GM13977 (cell line): ENCODE measurements around the gene TRAIP.
A peak's percentile ranks its signal among the peaks of the same experiment; 100 is the strongest.

Experiments used
- DNase-seq: peaks from one replicate; pipeline ENCODE4 v3.0.0; 2012; ENCODE audit warnings: low spot score
- CTCF ChIP-seq: IDR thresholded peaks from 2 replicates; pipeline ENCODE4 v1.5.1; 2012; ENCODE audit warnings: mild to moderate bottlenecking, control low read depth; ENCODE audit not compliant: insufficient read depth; ENCODE audit errors: extremely low read depth, missing control alignments
- in situ Hi-C: fragments of 300-500 bp; cut with MboI; formaldehyde crosslinking; loops from one replicate; pipeline ENCODE4 v1.12.0; 2022; ENCODE audit warnings: low sequenced_read_pairs, low pct_unique_long_range_greater_than_20kb, mixed read lengths, inconsistent platforms; ENCODE audit not compliant: unreplicated experiment

Gene TRAIP

GRCh38 chr3:49877716-49878115, 21.4 kb upstream of the TRAIP start:
- TF ChIP-seq CTCF: no peak
- in situ Hi-C loops: no loop called here
- DNase-seq: no peak

- in situ Hi-C loops: no loop called here
- TF ChIP-seq CTCF: no peak
- DNase-seq: no peak
Observed at GRCh38 chr3:49876567-49876966, 20.2 kb upstream of the TRAIP start.

GRCh38 chr3:49873623-49874022, 17.3 kb upstream of the TRAIP start:
- no peak for TF ChIP-seq CTCF
- DNase-seq: no peak
- in situ Hi-C loops: no loop called here

GRCh38 chr3:49872801-49873281, 16.5 kb upstream of the TRAIP start:
- DNase-seq: no peak
- no peak for TF ChIP-seq CTCF
- in situ Hi-C loops: no loop called here

GRCh38 chr3:49871531-49872153, 15.3 kb upstream of the TRAIP start:
- TF ChIP-seq CTCF: no peak
- in situ Hi-C loops: no loop called here
- DNase-seq: no peak

GRCh38 chr3:49869525-49870126, 13.3 kb upstream of the TRAIP start, which contains the start of gene CAMKV:
CAMKV (minus strand) TSS chr3:49869906; CDS start chr3:49862388, 7,518 bp downstream.
- in situ Hi-C loops: no loop called here
- no peak for TF ChIP-seq CTCF

More at GRCh38 chr3:49869525-49870126, 13.3 kb upstream of the TRAIP start, which contains the start of gene CAMKV:
- DNase-seq: peak; percentile 63
